GM12875 (cell line): ENCODE data around the gene XIRP1.

Source experiments
- H3K4me3 ChIP-seq: one replicate; pipeline ENCODE4 v1.5.1; 2011; ENCODE audit warnings: low read depth, low read length, control low read depth
- CTCF ChIP-seq: IDR thresholded peaks from 2 replicates; pipeline ENCODE4 v1.5.1; 2011; ENCODE audit warnings: low read depth, mild to moderate bottlenecking, control low read depth, inconsistent platforms, low read length, moderate library complexity, borderline replicate concordance; ENCODE audit not compliant: insufficient read depth

XIRP1 gene

DNA sequence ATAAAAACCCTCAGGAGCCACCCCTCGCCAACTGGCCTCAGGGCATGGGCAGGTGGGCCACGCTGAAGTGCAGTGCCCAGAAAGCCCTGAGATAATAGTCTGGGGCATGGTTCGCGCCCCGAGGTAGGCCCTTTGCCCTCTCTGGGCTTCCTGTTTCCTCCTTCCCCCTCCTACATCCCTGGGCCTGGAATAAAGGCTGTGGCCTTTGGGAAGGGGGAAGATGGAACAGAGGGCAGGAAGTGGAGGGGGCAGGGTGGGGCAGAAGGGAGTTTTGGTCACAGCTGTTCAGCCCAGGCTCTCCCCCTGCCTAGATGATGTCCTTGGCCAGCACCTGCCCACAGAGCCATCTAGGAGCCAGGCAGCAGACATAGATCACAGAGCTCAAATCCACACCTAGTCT is 50.3 kb downstream of the XIRP1 start:
- H3K4me3 ChIP-seq = no peak overlapping the region
- TF ChIP-seq CTCF = no peak

GRCh38 chr3:39141171-39141995 is 51.0 kb downstream of the XIRP1 start:
- no peak overlapping the region for H3K4me3 ChIP-seq
- TF ChIP-seq CTCF = no peak

GRCh38 chr3:39140341-39140971 is 51.9 kb downstream of the XIRP1 start:
- H3K4me3 ChIP-seq = no peak overlapping the region
- TF ChIP-seq CTCF = no peak

GRCh38 chr3:39139442-39139841 is 53.0 kb downstream of the XIRP1 start:
- TF ChIP-seq CTCF = no peak
- no peak overlapping the region for H3K4me3 ChIP-seq

GRCh38 chr3:39138804-39139415 is 53.5 kb downstream of the XIRP1 start:
- no peak overlapping the region for H3K4me3 ChIP-seq
- no peak for TF ChIP-seq CTCF

DNA sequence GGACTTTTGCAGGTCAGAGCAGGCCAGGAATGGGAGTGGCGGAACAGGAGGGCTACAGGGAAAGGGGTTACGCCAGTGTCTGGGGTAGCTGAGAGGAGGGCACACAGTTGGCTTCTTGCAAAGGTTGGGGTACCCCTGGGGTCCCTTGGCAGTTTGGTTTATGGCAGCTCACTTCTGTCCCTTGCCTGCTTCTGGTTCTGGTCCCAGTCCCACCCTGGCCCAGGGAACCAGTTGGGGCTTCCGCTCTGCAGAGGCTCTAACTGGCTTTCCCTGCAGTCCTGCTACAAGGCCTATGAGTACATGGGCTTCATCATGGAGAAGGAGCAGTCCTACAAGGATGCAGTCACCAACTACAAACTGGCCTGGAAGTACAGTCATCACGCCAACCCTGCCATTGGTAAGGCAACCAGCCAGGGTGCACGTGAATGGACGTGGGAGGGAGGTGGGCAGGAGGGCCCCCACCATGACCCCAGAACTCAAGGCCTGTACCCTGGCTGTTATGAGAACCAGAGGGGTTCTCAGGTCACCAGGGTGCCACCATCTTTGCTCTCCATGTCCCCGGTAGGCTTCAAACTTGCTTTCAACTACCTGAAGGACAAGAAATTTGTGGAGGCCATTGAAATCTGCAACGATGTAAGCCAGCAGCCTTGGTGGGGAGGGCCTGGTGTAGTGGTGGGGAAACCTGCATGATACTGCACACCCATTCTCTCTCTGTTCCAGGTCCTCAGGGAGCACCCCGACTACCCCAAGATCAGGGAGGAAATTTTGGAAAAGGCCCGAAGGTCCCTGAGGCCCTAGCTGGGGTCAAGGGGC is 54.2 kb downstream of the XIRP1 start:
- no peak overlapping the region for H3K4me3 ChIP-seq
- no peak for TF ChIP-seq CTCF
